Measurements from ENCODE around the gene YRDC. TPM values are rescaled to one million over a fixed set of nuclear protein-coding genes. Genes with fewer than 3 reads are reported as not detected.

YRDC gene
- polyA plus RNA-seq, 1 donor from 2014 or later = 34.1 TPM

DNA sequence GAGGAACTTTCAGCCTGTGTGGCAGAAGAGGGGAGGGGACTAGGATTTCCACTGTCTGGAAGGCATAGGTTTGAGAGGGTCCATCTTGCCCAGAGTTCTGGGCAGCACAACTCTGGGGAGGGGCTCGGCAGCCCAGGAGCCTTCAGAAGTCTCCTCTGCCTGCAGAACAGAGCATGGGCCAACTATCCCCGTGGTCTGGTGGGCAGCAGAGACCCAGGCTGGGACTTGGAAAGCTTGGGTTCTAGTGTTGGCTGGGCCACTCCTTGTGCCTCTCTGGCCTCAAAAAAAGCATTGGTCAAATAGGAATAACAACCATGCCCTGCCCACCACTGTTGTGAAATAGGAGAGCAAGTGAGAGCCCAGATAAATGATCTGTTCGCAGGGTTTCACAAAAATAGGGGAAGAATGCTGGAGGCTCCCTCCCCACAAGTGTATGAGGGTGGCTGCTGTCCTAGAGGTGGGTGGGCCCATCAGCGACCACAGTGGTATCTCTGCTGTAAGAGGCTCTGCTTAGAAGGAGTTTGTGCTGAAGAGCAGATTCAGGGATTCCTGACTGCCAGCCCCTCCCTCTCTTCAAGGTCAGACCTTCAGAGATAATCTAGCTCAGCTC, 52.0 kb downstream of the YRDC start:
- H3K79me2 ChIP-seq (replicated peaks; ENCODE audit: insufficient read depth, low read length) = no peaks in the 10 kb centered on the region

DNA sequence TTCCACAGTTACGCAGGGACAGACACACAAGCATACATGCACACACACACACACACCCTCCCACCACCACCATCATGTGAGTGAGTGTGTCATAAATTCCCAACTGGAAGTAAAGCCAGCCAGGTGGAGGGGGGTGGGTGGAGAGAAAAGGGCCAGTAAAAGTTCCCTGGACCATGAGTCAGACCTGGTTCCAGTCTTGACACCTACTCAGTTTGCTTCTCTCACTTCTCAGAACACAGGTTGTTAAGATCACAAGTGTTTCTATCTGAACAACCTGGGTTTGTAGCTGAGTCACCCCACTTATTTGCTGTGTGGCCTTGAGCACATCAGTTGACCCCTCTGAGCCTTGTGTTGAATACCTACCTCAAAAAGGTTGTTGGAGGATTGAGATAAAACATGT, 52.7 kb downstream of the YRDC start:
- Histone ChIP-seq H3K4me3 (ENCODE audit: low read length) (no peak overlapping the region), H2AFZ (ENCODE audit: low read depth, low read length) (no peak overlapping the region), H3K27me3 (ENCODE audit: insufficient read depth, low read depth, low read length) (peaks cover 85% of the 10 kb centered on the region), H3K79me2 (replicated peaks; ENCODE audit: insufficient read depth, low read length) (no peaks in the 10 kb centered on the region), H3F3A (ENCODE audit: insufficient read depth, low read length, poor library complexity, severe bottlenecking) (no peaks in the 10 kb centered on the region), H4K20me1 (ENCODE audit: insufficient read depth) (no peaks in the 10 kb centered on the region), H3K27ac (ENCODE audit: low read length) (no peak overlapping the region), H3K9me3 (ENCODE audit: low read length) (no peaks in the 10 kb centered on the region), H3K36me3 (ENCODE audit: insufficient read depth, low read length) (no peaks in the 10 kb centered on the region), H3K9ac (ENCODE audit: low read length) (no peak overlapping the region), H3K4me2 (ENCODE audit: low read length) (no peak overlapping the region), H3K9me2 (ENCODE audit: insufficient read depth, low read length) (no peaks in the 10 kb centered on the region)
- TF ChIP-seq RAD21 (conservative IDR thresholded peaks at IDR 0.05) = no peak
- TF ChIP-seq SMC3 (conservative IDR thresholded peaks at IDR 0.05; ENCODE audit: poor library complexity) = no peak
- TF ChIP-seq, protein P1, sequence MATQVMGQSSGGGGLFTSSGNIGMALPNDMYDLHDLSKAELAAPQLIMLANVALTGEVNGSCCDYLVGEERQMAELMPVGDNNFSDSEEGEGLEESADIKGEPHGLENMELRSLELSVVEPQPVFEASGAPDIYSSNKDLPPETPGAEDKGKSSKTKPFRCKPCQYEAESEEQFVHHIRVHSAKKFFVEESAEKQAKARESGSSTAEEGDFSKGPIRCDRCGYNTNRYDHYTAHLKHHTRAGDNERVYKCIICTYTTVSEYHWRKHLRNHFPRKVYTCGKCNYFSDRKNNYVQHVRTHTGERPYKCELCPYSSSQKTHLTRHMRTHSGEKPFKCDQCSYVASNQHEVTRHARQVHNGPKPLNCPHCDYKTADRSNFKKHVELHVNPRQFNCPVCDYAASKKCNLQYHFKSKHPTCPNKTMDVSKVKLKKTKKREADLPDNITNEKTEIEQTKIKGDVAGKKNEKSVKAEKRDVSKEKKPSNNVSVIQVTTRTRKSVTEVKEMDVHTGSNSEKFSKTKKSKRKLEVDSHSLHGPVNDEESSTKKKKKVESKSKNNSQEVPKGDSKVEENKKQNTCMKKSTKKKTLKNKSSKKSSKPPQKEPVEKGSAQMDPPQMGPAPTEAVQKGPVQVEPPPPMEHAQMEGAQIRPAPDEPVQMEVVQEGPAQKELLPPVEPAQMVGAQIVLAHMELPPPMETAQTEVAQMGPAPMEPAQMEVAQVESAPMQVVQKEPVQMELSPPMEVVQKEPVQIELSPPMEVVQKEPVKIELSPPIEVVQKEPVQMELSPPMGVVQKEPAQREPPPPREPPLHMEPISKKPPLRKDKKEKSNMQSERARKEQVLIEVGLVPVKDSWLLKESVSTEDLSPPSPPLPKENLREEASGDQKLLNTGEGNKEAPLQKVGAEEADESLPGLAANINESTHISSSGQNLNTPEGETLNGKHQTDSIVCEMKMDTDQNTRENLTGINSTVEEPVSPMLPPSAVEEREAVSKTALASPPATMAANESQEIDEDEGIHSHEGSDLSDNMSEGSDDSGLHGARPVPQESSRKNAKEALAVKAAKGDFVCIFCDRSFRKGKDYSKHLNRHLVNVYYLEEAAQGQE (IDR thresholded peaks at IDR 0.05; ENCODE audit: borderline replicate concordance) = no peak
- TF ChIP-seq MXI1 (conservative IDR thresholded peaks at IDR 0.05; ENCODE audit: poor library complexity, severe bottlenecking) = no peak
- TF ChIP-seq, protein P2, sequence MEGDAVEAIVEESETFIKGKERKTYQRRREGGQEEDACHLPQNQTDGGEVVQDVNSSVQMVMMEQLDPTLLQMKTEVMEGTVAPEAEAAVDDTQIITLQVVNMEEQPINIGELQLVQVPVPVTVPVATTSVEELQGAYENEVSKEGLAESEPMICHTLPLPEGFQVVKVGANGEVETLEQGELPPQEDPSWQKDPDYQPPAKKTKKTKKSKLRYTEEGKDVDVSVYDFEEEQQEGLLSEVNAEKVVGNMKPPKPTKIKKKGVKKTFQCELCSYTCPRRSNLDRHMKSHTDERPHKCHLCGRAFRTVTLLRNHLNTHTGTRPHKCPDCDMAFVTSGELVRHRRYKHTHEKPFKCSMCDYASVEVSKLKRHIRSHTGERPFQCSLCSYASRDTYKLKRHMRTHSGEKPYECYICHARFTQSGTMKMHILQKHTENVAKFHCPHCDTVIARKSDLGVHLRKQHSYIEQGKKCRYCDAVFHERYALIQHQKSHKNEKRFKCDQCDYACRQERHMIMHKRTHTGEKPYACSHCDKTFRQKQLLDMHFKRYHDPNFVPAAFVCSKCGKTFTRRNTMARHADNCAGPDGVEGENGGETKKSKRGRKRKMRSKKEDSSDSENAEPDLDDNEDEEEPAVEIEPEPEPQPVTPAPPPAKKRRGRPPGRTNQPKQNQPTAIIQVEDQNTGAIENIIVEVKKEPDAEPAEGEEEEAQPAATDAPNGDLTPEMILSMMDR (IDR thresholded peaks at IDR 0.05; ENCODE audit: poor library complexity, severe bottlenecking) = no peak
- no peak for TF ChIP-seq EP300 (conservative IDR thresholded peaks at IDR 0.05; ENCODE audit: poor library complexity, severe bottlenecking)
- TF ChIP-seq POLR2AphosphoS5 (IDR thresholded peaks at IDR 0.05) = no peak
- TF ChIP-seq EZH2 (IDR thresholded peaks at IDR 0.05; ENCODE audit: borderline replicate concordance, insufficient read depth, low read length, poor library complexity, severe bottlenecking) = no peak
- no peak for TF ChIP-seq TAF1 (IDR thresholded peaks at IDR 0.05; ENCODE audit: low read depth)

More for the DNA sequence above, 52.0 kb downstream of the YRDC start:
- Histone ChIP-seq H3K9ac (ENCODE audit: low read length) (no peak overlapping the region), H3K36me3 (ENCODE audit: insufficient read depth, low read length) (no peaks in the 10 kb centered on the region), H3K9me3 (ENCODE audit: low read length) (no peaks in the 10 kb centered on the region), H3K9me2 (ENCODE audit: insufficient read depth, low read length) (no peaks in the 10 kb centered on the region), H3K27ac (ENCODE audit: low read length) (no peak overlapping the region), H2AFZ (ENCODE audit: low read depth, low read length) (no peak overlapping the region), H4K20me1 (ENCODE audit: insufficient read depth) (no peaks in the 10 kb centered on the region), H3K4me2 (ENCODE audit: low read length) (no peak overlapping the region), H3K27me3 (ENCODE audit: insufficient read depth, low read depth, low read length) (peaks cover 93% of the 10 kb centered on the region), H3F3A (ENCODE audit: insufficient read depth, low read length, poor library complexity, severe bottlenecking) (no peaks in the 10 kb centered on the region), H3K4me3 (ENCODE audit: low read length) (no peak overlapping the region)
- TF ChIP-seq MXI1 (conservative IDR thresholded peaks at IDR 0.05; ENCODE audit: poor library complexity, severe bottlenecking) = no peak
- TF ChIP-seq, protein P1 (IDR thresholded peaks at IDR 0.05; ENCODE audit: borderline replicate concordance) = no peak
- no peak for TF ChIP-seq SMC3 (conservative IDR thresholded peaks at IDR 0.05; ENCODE audit: poor library complexity)
- TF ChIP-seq RAD21 (conservative IDR thresholded peaks at IDR 0.05) = no peak
- TF ChIP-seq POLR2AphosphoS5 (IDR thresholded peaks at IDR 0.05) = no peak
- TF ChIP-seq EP300 (conservative IDR thresholded peaks at IDR 0.05; ENCODE audit: poor library complexity, severe bottlenecking) = no peak
- TF ChIP-seq EZH2 (IDR thresholded peaks at IDR 0.05; ENCODE audit: borderline replicate concordance, insufficient read depth, low read length, poor library complexity, severe bottlenecking) = no peak
- TF ChIP-seq, protein P2 (IDR thresholded peaks at IDR 0.05; ENCODE audit: poor library complexity, severe bottlenecking) = no peak
- TF ChIP-seq TAF1 (IDR thresholded peaks at IDR 0.05; ENCODE audit: low read depth) = no peak

Measured in neural cell (in vitro differentiated cells).